AG09309 (cell line): Measurements from ENCODE around the gene GPI.

Experiments used
- DNase-seq: peaks from one replicate; pipeline ENCODE4 v3.0.0-alpha.2; 2010; ENCODE audit warnings: low read depth
- H3K4me3 ChIP-seq: 2 replicates; pipeline ENCODE4 v1.5.1; 2011; ENCODE audit warnings: mild to moderate bottlenecking, low read depth, low read length, moderate library complexity; ENCODE audit not compliant: control insufficient read depth
- TF ChIP-seq, protein P1 (sequence below): IDR thresholded peaks from 2 replicates; pipeline ENCODE4 v1.5.1; 2011; ENCODE audit warnings: mild to moderate bottlenecking, low read depth, low read length, inconsistent platforms; ENCODE audit not compliant: insufficient read depth, control insufficient read depth; ENCODE audit errors: missing control alignments

GPI gene

DNA sequence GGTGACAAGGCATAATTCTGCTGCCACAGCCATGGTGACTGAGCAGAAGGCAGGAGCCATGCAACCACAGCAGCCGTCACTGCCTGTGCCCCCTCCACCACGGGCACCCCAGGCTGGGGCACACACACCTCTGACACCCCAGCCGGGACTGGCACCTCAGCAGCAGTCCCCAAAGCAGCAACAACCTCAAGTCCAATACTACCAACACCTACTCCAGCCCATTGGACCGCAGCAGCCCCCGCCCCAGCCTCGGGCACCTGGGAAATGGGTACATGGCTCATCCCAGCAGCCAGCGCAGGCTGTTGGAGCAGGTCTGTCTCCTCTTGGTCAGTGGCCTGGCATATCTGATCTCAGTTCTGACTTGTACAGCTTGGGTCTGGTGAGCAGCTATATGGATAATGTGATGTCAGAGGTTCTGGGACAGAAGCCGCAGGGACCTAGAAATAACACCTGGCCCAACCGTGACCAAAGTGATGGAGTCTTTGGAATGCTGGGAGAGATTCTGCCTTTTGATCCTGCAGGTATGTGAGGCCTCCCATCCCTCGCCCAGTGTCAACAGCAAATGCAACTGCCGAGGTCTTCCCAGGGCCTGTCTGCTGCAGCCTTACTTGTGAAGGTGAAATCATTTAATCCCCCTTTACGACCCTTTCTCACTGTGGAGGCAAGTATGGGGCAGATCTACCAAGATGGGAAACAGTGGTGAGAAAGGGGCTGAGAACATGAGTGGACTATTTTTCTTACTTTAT lies 22.9 kb upstream of the GPI start:
- H3K4me3 ChIP-seq: no peak overlapping the region
- DNase-seq: no peak
- TF ChIP-seq, protein P1, sequence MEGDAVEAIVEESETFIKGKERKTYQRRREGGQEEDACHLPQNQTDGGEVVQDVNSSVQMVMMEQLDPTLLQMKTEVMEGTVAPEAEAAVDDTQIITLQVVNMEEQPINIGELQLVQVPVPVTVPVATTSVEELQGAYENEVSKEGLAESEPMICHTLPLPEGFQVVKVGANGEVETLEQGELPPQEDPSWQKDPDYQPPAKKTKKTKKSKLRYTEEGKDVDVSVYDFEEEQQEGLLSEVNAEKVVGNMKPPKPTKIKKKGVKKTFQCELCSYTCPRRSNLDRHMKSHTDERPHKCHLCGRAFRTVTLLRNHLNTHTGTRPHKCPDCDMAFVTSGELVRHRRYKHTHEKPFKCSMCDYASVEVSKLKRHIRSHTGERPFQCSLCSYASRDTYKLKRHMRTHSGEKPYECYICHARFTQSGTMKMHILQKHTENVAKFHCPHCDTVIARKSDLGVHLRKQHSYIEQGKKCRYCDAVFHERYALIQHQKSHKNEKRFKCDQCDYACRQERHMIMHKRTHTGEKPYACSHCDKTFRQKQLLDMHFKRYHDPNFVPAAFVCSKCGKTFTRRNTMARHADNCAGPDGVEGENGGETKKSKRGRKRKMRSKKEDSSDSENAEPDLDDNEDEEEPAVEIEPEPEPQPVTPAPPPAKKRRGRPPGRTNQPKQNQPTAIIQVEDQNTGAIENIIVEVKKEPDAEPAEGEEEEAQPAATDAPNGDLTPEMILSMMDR: no peak

DNA sequence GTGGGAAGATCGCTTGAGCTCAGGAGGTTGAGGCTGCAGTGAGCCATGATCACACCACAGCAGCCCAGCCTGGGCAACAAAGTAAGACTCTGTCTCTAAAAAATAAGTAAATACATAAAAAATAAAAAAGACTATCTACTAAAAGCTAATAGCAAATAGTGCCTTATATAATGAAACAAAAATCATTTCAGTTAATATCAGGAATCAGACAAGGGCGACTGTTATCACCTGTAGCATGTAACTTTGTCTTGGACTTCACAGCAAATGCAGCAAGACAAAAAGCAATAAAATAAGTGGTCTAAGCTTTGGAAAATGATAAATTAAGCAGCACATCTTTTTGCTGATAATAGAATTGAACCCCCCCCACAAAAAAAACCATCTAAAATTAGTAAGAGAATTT lies 21.2 kb upstream of the GPI start:
- TF ChIP-seq, protein P1: no peak
- H3K4me3 ChIP-seq: no peak overlapping the region
- no peak for DNase-seq

DNA sequence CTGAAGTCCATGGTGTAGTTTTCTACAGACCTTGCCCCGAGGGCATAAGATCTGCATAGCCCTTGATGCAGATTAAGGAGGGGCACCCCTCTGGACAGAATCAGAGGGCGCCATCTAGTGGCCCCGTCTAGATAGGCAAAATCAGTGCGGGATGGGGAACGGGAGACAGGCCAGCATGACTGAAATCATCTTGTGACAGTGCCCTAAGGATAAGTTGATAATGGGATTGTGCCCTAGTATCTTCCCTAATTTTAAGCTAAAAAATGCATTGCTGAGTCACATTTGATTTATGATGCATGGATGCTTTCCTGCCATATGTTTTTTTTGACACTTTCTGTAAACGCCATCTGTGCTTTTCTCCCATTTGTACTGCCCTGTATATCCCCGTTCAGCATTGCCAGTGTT lies 19.0 kb upstream of the GPI start:
- no peak overlapping the region for H3K4me3 ChIP-seq
- no peak for DNase-seq
- TF ChIP-seq, protein P1: peak; percentile 87

DNA sequence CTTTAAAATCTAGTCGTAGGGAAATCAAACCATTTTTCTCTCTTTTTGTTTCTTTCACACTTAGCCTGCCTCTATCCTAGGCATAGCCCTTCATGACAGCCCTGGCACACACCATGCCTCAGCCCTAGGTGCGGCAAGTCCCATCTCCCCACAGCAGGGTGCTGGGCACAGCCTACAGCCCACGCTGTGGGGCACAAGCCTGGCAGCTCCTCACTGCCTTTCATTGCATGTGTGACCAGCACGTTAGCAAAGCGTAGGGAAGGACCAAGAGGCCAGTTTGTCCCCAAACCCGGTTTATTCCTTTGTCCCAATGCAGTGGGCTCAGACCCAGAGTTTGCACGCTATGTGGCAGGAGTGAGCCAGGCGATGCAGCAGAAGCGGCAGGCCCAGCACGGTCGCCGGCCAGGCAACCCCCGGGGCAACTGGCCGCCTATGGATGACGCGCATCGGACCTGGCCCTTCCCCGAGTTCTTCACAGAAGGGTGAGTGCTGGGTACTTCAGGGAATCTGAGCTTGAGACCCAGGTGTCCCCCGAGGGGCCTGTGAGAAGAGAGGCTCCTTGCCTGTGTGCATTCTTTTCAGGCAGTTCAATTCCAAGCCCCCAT lies 17.3 kb upstream of the GPI start:
- TF ChIP-seq, protein P1: no peak
- no peak for DNase-seq
- H3K4me3 ChIP-seq: no peak overlapping the region

DNA sequence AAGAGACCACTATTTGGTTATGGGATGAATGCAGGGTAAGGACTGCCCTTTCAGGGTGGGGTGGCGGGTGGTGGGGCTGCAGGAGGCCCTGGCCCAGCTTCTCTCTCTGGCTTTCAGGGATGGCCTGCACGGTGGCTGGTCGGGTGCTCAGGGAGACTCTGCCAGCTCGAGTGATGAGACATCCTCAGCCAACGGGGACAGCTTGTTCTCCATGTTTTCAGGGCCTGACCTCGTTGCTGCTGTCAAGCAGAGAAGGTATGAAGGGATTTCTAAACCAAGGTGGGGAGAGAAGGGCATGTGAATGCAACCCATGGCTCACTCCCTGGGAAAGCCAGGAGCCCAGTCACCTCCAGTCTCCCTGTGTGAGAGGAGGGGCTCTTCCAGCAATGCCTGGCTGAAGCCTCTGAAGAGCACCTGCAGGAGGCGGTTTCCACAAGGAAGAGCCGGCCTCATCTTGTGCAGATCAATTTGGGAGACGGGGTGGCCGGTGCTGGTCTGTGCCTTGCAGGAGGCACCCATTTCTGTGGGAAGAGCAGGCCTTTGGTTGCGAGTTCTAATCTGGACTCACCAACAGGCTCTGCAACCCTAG lies 16.0 kb upstream of the GPI start:
- no peak for DNase-seq
- TF ChIP-seq, protein P1: no peak
- H3K4me3 ChIP-seq: no peak overlapping the region

DNA sequence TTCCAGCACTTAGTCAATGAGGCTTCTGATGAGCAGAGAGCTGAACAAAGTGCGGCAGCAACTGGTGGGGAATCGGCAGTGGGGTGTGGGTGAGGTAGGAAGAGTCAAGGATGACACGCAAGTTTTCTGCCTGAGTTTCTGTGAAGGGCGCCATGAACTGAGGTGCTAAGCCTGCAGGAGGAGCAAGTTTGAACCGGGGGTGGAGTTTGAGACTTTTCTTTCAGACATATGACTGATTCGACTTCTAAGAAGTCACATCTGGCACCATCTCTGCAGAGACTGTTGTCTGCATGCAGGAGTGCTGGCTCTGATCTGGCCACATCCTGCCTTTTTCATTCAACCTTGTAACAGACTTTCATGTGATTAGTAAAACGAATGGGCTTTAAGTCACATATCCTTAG lies 14.8 kb upstream of the GPI start:
- no peak for DNase-seq
- no peak overlapping the region for H3K4me3 ChIP-seq
- TF ChIP-seq, protein P1: no peak
